SU-DHL-6 (cell line): ENCODE data around the gene CCDC88A.

Experiments used
- CTCF ChIP-seq: fragments of 200-600 bp; sonication (generic); IDR thresholded peaks from one replicate; pipeline ENCODE4 v1.5.1; 2017; ENCODE audit warnings: antibody characterized with exemption, mild to moderate bottlenecking, low read length, moderate library complexity; ENCODE audit not compliant: insufficient read depth, poor library complexity, severe bottlenecking
- EZH2phosphoT487 ChIP-seq: fragments of 200-600 bp; sonication (generic), shearing (Covaris generic); conservative IDR thresholded peaks from 2 replicates; pipeline ENCODE4 v1.6.1; 2018; ENCODE audit warnings: mild to moderate bottlenecking, antibody characterized with exemption, low read length, moderate library complexity, mixed read lengths

DNA sequence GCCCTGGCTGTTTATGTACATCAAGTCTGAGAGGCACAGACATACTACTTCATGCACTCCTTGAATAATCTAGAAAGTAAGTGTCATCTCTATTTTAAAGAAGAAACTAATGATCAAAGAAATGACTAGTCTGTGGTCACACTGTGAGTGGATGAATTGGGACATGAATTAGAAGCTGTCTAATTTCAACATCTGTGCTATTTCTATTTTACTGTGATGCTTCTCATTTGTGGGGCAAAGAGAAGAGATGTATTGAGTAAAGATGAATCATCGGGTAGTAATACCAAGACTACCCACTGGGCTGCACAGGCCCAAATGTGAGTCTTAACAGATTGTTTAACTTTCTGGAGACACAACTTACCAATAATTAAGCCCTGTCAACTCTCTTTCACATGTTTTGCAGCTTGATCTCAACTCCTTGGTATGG, 108.2 kb downstream of the CCDC88A start:
- no peak for TF ChIP-seq CTCF
- TF ChIP-seq EZH2phosphoT487, result no peak
